Inflammatory macrophage (primary cell): ENCODE data around the gene C17orf107.

Source experiments
- DNase-seq, 2 donors: peaks; one replicate each; pipeline ENCODE4 v3.0.0-alpha.2; 2020 to 2022

The C17orf107 gene

GRCh38 chr17:4877089-4877488, 22.2 kb upstream of the C17orf107 start:
- DNase-seq = peak; percentile 41 to 60

DNA sequence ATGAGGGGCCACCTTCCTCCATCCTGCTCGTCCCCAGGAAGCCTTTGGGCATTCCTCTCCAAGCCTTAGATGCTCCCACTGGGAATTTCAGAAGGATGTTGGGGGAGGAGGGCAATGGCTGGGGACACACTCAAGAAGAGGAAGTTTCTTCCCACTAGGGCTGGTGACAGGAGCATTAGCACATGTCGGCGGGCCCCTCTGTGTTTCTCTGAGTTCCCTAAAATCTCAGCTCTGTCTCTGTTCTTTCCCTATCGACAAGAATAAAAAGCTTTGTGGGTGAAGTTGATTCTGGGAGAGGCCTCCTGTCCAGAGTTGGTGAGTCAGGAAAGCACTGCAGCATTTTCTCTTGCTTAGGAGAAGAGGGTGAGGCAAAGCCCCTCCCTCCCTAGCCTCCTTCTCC, 19.7 kb upstream of the C17orf107 start:
- DNase-seq = peak; percentile 84 to 87

GRCh38 chr17:4880857-4881256, 18.5 kb upstream of the C17orf107 start:
- DNase-seq = no peak

- DNase-seq = peak in 1 of 2 donors; percentile 54
Observed at GRCh38 chr17:4881761-4882555, 17.4 kb upstream of the C17orf107 start.

DNA sequence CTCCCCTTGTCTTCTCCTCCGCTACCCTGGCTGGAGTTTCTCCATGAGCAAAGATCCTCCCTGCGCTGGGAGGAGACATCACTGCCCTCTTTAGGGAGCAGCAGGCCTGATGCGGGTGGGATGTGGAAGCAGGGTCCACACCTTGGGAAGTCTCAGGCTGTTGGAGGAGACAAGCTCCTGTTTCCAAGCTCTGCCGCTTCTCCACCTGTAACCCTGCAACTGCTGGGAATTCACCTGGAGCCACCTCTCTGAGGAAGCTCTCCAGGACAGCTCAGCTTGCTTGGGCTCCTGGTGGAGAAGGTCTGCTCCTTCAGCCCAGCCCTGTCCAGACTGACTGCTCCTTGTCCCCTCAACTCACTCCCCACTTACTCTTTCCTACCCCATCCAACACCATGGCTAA, 14.8 kb upstream of the C17orf107 start:
- DNase-seq = no peak

GRCh38 chr17:4886830-4887229, 12.5 kb upstream of the C17orf107 start:
- DNase-seq = no peak

DNA sequence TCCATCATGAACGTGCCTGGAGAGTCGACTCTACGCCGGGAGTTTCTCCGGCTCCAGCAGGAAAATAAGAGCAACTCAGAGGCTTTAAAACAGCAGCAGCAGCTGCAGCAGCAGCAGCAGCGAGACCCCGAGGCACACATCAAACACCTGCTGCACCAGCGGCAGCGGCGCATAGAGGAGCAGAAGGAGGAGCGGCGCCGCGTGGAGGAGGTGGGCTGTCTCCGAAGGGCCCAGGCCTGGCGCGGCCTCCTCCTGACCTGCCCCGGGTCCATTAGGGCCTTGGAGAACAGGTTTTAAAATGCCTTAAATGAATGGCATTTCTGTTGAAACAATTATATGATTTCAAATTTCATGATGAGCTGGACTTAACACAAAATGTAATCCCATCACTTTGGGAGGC, 11.8 kb upstream of the C17orf107 start:
- DNase-seq = no peak

DNA sequence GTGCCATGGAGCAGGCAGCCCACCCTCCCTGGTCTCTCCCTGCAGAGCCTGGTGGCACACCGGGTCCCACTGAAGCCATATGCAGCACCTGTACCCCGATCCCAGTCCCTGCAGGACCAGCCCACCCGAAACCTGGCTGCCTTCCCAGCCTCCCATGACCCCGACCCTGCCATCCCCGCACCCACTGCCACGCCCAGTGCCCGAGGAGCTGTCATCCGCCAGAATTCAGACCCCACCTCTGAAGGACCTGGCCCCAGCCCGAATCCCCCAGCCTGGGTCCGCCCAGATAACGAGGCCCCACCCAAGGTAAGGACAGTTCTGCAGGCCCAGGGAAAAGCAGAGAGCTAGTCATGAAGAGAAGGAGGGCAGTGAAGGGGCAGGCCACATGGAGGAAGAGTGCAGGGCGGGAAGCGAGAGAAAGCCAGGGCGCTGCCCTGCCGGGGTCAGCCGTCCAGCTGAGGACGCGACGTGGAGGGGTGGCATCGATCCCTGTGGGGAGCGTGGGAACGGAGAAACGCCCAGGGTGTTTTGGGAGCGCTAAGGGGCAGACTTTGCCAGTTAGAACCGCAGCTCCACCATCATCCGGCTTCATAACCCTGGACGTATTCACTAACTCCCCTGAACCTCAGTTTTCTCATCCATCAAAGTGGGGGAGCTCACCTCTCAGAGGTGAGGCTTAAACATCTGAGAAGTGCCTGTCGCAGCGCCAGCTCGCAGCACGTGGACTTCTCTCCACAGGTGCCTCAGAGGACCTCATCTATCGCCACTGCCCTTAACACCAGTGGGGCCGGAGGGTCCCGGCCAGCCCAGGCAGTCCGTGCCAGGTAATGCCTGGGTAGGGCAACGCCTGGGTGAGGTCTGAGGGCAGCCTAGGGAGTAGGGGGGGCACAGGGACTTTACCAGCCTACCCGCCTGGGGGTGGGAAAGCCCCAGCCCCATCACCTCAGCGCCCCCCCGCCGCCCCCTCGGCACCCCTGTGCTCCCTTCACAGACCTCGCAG, 7.6 kb upstream of the C17orf107 start:
- no peak for DNase-seq

- DNase-seq = no peak
Observed at GRCh38 chr17:4892499-4893221, 6.7 kb upstream of the C17orf107 start.

DNA sequence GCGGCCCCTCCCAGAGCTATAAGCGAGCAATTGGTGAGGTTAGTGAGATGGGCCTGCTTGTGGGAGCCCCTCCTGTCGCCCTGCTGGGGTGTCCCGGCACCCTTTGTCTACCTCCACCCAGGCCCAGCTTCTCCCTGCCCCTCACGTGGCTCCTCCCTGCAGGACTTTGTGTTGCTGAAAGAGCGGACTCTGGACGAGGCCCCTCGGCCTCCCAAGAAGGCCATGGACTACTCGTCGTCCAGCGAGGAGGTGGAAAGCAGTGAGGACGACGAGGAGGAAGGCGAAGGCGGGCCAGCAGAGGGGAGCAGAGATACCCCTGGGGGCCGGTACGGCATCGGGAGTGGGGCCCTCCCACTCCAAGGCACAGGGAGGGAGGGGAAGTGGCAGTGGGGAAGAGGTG, 6.1 kb upstream of the C17orf107 start:
- no peak for DNase-seq

GRCh38 chr17:4893721-4894560, 5.4 kb upstream of the C17orf107 start:
- DNase-seq = no peak

- no peak for DNase-seq
Observed at GRCh38 chr17:4895121-4895520, 4.2 kb upstream of the C17orf107 start.

DNA sequence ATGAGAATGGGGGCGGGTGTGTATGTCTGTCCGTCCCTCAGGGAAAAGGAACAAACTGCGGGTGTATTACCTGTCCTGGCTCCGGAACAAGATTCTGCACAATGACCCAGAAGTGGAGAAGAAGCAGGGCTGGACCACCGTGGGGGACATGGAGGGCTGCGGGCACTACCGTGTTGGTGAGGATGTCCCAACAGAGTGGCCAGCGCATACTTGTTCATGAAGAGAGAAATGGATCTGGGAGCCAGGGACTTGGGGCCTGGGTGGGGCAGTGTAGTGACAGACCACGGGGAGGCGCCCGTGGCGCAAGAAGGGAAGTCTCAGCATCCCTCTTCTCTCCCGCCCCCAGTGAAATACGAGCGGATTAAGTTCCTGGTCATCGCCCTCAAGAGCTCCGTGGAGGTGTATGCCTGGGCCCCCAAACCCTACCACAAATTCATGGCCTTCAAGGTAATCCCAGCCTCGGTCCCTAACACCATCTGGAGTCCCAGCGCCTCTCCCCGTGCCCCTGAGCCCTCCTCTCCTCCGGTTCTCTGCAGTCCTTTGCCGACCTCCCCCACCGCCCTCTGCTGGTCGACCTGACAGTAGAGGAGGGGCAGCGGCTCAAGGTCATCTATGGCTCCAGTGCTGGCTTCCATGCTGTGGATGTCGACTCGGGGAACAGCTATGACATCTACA, 3.5 kb upstream of the C17orf107 start:
- peak; percentile 62 to 67 for DNase-seq

DNA sequence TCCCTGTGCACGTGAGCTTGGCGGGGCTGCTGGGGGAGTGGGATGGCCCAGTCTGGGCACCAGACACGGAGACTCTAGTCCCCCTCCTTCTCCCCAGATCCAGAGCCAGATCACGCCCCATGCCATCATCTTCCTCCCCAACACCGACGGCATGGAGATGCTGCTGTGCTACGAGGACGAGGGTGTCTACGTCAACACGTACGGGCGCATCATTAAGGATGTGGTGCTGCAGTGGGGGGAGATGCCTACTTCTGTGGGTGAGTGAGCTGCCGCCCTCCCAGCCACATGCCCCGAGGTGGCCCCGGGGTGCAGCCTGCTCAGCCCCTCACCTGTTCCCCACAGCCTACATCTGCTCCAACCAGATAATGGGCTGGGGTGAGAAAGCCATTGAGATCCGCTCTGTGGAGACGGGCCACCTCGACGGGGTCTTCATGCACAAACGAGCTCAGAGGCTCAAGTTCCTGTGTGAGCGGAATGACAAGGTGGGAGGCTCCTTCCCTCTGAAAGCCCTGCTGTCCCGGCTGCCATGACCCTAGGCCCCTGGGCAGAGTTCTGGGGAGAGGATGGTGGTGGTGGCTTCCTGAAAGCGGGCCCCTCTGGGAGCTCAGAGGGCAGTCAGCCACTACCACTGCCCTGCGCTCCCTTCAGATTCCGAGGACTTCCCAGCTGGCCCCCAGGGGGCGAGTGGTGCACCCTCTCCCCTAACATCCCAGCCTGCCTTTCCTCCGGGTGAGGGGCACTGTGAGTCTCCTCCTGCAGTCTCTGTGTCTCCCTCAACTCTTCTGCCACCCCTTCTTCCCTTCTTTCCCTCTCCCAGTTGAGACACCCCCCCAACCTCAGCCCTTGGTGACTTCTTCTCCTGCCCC, 2.8 kb upstream of the C17orf107 start:
- no peak for DNase-seq

GRCh38 chr17:4897198-4897687, 2.1 kb upstream of the C17orf107 start:
- no peak for DNase-seq

GRCh38 chr17:4897785-4898184, 1.6 kb upstream of the C17orf107 start:
- no peak for DNase-seq

DNA sequence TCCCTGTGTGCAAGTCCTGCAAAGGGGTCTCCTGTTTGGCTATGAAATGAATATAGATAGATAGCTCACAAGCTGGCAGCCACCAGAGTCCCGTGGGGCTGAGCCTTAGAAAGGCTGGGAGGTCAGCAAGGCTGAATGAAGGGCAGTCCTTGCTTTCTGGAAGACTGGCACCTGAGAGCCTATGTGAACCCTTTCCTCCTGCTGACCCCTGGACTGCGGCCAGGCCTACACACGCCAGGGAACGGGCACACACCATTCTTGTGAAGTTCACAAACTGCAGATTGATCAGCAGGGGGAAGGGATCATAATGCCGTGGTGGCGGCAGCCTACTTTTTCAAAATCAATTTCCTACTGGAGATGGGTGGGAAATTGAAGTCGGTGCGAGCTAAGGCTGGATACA, 985 bp upstream of the C17orf107 start:
- DNase-seq = no peak

DNA sequence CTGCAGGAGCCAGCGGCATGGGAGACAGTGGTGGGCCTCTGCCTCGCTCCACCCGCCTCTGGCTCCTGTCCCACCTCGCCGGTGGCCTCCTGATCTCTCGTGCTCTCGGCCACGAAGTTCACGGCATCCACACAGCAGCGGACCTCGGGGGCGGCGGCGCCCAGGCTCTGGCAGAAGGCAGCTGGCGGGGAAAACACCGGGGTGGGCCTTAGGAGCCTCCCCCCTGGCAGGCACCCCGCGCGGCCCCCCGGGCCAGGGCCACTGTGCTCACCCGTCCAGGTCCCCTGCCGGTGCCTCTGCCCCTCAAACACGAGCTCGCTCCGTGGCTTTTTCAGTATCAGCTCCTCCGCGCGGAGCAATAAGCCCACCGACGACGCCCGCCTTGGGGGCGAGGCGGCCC, 409 bp upstream of the C17orf107 start:
- DNase-seq = no peak

DNA sequence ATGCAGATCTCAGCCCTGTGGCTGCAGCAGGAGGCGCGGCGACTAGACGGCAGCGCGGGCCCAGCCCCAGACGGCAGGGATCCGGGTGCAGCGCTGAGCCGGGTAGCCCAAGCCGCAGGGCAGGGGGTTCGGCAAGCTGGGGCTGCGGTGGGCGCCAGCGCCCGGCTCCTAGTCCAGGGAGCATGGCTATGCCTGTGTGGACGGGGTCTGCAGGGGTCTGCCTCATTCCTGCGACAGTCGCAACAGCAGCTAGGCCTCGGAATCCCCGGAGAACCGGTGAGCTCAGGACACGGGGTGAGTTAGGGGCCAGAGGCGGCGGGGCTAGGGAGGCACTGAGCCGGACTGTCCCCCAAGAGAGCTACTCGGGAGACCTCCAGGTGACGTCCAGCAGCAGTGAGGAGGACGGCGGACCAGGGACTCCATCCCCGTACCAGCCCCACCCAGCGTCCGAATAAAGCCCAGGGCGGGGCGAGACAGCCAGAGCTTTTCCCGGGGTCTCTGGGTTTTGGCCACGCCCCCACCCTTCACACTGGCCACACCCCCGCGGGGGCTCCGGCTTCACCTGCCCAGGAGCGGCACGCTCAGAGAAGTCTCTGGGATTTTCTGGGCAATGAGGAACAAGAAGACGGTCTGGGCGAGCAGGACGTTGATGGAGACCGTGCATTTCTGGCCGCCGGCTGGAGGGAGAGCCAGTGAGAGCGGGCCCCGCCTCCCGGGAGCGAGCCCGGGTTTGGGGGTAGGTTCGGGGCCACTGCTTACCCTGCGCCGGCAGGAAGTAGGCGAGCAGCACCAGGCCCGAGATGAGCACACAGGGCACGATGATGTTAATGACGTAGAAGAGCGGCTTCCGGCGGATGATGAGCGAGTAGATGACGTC, 1.1 kb downstream of the C17orf107 start:
- DNase-seq = peak; percentile 41 to 42
